NOMO-1 treated with DMSO at 0.1 percent for 48 hours (cell line): ENCODE measurements around the gene PIM2.
"Not testable (repeated sequence)": the region's sequence is repeated elsewhere in the genome, so short reads cannot be mapped to it uniquely, and the experiment has no call there.

Experiments used
- DNase-seq: peaks from one replicate; lab custom pipeline; 2025; ENCODE audit not compliant: unreplicated experiment; lab: John Stamatoyannopoulos, UW

PIM2 gene

GRCh38 chrX:48908600-48908999 lies 10.2 kb downstream of the PIM2 start:
- no peak for DNase-seq

- DNase-seq: no peak
Observed at GRCh38 chrX:48905090-48905790, 13.6 kb downstream of the PIM2 start.

DNA sequence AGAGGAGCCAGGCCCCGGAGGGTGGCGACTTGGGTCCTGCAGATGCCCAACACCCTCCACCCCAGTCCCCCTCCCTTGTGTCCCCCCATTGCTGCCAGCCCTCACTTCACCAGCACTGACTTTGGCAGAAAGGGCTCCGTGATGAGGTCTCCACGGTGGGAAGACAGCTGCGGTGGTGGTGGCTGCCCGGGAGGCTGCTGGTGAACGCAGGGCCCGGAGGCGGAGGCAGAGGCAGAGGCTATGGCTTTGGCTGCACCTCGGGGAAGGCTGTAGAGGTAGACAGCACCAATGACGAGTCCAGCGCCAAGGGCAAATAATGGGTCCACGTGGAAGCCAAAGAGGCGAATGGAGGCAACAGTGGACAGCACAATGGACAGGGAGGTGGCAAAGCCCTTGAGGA lies 14.2 kb downstream of the PIM2 start:
- no peak for DNase-seq

DNA sequence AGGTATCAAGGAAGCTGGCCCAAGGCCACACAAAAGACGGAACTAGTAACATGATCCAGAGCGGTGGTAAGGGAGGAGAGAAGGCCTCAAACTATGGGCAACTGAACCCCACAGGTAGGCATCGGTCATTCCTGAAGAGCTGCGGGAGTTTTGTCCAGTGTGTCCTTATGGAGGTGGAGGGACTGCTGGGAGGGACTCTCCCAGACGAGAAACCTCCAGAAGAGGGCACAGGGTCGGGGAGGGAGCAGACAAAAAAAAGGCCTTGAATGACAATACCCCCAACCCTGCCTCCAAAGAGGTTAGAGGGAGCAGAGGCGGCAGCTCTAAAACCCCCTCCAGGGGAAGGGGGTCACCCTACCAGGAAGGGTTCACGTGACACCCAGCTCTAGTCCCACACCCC lies 14.6 kb downstream of the PIM2 start:
- no peak for DNase-seq

DNA sequence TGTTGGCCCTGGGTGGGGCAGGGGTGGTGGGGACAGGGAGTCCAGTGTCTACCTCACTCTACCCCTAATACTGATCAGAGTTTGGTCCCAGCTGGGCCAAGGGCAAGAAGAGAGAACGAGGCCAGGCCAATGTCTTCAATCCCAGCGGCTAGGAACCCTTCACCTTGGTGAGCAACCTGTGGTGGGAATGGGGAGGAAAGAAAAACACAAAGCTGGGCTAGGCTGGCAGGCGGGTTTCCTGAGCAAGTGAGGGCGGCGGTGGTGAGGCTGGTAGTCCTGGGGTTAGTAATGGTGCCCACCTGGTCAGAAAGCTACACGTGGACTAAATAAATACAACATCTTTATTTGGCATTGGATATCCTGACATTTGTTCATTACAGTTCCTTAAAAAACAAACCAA lies 15.5 kb downstream of the PIM2 start:
- DNase-seq: no peak

DNA sequence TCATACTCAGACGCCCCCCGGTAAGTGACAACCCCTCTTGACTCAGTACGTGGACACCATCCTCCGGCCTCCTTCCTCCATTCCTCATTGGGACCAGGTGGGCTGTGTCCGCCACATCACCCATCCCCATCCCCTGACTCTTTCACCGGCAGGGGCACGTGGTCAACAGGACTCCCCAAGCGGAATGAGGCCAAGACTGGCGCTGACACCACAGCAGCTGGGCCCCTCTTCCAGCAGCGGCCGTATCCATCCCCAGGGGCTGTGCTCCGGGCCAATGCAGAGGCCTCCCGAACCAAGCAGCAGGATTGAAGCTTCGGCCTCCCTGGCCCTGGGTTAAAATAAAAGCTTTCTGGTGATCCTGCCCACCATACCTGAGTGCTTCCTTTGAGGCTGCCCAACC lies 16.0 kb downstream of the PIM2 start:
- no peak for DNase-seq

GRCh38 chrX:48902135-48902534 lies 16.7 kb downstream of the PIM2 start:
- DNase-seq: no peak

DNA sequence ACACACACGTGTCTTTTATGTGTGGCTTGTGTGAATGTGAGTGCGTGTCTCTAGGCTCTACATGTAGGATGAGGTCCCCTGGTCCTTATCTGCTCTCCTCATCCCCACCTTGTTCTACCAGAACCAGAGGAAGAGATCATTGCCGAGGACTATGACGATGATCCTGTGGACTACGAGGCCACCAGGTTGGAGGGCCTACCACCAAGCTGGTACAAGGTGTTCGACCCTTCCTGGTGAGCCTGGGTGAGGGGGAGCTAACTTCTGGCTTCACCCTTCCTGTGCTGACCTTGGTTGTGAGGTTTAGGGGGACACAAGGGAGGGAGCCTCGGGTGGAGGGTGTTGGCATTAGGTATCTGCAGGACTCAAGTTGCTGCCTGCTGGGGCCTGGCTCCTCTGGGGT lies 17.8 kb downstream of the PIM2 start:
- no peak for DNase-seq

DNA sequence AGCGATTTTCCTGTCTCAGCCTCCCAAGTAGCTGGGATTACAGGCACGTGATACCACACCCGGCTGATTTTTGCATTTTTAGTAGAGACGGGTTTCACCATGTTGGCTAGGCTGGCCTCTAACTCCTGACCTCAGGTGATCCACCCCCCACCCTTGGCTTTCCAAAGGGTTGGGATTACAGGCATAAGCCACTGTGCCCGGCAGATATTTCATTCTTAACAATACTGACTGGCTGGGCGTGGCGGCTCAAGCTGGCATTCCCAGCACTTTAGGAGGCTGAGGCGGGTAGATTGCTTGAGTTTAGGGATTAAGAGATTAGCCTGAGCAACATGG lies 19.8 kb downstream of the PIM2 start:
- DNase-seq: no peak

DNA sequence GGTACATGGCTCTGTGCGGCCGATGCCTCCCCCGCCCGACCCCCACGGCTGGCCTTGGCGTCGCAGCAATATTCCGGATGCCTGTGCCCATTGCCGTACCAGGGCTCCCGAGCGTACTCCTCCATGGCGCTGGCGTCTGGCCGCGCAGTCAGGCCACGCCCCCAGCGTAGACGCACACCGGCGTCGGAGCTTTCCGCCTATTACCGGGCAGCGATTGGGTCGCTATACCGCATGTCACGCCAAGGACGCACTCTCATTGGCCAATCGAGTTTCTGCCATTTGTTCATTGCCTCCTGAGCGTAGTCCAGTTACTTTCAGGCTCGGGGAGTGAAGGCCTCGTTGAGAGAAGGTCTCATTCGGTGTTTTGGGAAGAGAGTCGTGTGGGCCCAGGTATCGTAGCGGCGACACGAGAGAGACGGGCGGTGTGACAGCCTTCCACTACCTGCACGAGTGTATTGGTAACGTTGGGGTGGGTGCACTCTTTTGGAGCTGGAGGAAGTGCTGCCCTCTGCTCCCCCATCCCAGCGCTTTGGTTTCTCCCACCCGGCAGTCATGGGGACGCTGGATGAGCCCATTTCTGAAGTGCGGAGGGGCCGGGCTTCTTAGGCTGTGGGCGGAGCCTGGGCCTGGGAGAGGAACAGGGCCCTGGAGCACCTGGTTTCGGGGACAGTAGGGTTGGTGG lies 21.1 kb downstream of the PIM2 start, which contains the start of the genes PQBP1 and TIMM17B:
PQBP1 (plus strand) TSS at position 306 of the 682 bp plus-strand sequence. CDS start 580 bp downstream, outside the sequence.
TIMM17B (minus strand) TSS at position 144 of the 682 bp plus-strand sequence; CDS start at position 125, 19 bp downstream.
- DNase-seq: peak; percentile 80

DNA sequence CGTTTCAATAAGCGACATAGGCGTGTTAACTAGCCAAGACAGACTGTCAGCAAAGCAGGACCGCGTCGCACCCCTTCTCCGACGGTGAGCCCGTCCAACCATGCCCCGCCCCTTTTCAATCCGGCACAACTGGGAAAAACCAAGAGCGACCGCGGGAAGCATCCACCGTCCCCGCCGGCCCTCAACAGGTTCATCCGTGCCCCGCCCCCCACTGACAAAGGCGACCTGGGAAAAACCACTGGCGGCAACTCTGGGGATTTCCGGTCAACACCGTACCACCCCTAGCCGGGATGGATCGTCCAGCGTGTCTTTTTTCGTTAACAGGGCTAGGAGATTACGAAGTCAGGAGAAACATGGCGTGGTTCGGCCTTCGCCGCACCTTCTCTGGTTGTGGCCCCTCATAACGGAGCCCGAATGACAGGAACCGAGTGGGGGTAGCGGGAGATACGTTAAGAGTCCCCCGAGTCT lies 21.6 kb downstream of the PIM2 start:
- peak; percentile 54 for DNase-seq

DNA sequence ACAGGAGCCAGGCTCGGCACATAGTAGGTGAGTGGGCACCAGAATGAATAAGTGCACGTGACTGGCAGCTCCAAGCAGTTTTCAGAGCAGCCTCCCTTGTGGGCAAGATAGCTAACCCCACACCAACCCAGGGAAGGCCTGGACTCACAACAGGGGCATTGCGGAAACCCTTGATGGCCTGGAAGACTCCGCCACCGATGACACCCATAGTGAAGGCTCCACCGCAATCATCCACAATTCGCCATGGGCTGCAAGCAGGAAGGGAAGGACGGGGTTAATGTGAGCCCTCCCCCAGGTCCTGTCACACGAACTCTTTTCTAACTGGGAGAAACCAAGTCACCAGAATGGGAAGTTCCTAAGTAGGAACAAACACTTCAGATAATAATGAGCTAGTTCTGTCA lies 22.2 kb downstream of the PIM2 start:
- DNase-seq: no peak

DNA sequence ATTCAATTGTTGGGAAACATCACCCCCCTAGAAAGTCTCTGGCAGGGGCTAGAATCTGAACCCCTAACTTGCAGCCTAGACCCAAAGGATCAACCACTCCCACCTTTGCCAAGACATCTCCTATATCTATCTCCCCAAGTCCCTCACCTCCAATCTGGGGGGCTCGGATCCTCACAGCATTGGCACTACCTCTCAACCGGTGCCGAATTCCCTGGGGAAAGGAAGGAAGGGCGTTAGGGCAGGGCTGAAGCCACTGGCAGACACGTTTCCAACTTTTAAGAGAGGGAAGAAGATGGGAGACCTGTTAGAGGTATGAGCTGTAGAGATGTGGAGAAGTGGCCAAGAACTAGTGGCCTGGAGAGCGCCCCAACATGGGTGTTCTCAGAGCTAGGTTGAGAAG lies 23.9 kb downstream of the PIM2 start:
- no peak for DNase-seq

GRCh38 chrX:48893556-48894348 lies 25.1 kb downstream of the PIM2 start:
- no peak for DNase-seq

DNA sequence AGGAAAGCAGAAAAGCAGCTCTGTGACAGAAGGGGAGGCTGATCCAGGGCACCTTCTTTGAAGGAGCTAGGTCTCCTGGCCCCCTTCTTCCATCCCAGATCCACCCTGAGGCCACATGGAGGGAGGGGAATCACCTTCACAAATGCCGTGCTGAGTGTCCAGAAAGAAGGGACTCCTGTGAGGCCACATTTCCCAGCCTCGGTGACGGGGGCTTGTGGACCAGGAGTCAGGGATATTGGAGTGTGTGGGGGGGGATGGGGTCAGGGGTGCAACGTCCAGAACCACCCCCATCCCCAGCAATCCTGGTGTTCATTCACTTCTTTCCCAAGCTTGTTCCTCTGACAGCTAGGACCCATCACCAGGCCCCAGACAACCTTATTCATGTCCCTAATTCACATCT lies 25.9 kb downstream of the PIM2 start:
- no peak for DNase-seq

- peak; percentile 78 for DNase-seq
Observed at GRCh38 chrX:48891402-48892288, 27.2 kb downstream of the PIM2 start.

DNA sequence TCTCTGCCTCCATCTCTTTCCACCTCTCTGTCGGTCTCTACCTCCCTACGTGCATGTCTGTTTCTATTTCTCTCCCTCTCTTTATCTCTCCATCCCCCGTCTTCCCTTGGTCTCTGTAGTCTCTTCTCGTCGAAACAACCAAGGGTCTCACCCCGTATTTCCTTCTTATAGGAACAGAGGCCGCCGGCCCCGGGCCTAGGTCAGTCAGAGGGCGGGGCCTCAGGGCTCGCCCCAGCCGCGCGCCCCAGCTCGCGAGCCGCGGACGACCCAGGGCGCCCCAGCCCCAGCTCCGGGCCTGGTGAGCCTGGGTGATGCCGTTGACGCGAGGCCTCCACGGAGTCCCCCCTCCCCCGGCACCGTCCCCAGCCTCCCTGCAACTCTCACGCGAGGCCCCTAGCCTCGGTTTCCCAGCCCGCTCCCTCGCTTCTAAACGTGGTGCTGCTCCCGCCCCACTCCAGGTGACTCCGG lies 27.9 kb downstream of the PIM2 start:
- no peak for DNase-seq

- no peak for DNase-seq
Observed at GRCh38 chrX:48890296-48890925, 28.4 kb downstream of the PIM2 start.

- DNase-seq: not testable (repeated sequence)
Observed at GRCh38 chrX:48886586-48886985, 32.2 kb downstream of the PIM2 start.

DNA sequence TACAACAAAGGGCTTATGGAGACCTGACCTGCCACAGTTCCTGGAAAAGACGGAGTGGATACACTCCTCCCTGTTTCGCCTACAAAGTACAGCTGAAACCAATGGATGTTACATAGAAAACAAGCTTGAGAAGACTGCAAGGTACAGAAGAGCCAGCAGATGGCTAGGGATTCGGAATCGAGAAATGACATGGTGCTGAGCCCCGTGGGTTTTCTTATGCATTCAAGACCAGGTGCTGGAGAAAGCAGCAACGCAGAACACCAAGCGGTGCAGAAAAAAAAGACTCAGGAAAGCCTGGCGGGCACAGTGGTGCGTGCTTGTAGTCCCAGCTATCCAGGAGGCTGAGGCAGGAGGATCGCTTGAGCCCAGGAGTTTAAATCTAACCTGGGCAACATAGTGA lies 35.1 kb downstream of the PIM2 start:
- no peak for DNase-seq
